ENCODE results near the gene SH3GL1.
A peak's percentile ranks its signal among the peaks of the same experiment; 100 is the strongest.
"Not testable (repeated sequence)": the region's sequence is repeated elsewhere in the genome, so short reads cannot be mapped to it uniquely, and the experiment has no call there.

Gene SH3GL1

GRCh38 chr19:4362831-4363545 lies 37.4 kb downstream of the SH3GL1 start:
- no peak for DNase-seq

GRCh38 chr19:4362101-4362828 lies 38.1 kb downstream of the SH3GL1 start:
- no peak for DNase-seq

- no peak for DNase-seq
Observed at GRCh38 chr19:4361152-4362046, 38.9 kb downstream of the SH3GL1 start.

GRCh38 chr19:4360641-4361151 lies 39.7 kb downstream of the SH3GL1 start:
- DNase-seq = no peak

- no peak for DNase-seq
Observed at GRCh38 chr19:4360081-4360569, 40.2 kb downstream of the SH3GL1 start.

GRCh38 chr19:4359627-4360000 lies 40.7 kb downstream of the SH3GL1 start:
- DNase-seq = no peak

GRCh38 chr19:4358709-4359626 lies 41.4 kb downstream of the SH3GL1 start:
- no peak for DNase-seq

- DNase-seq = no peak
Observed at GRCh38 chr19:4357921-4358326, 42.4 kb downstream of the SH3GL1 start.

GRCh38 chr19:4357095-4357797 lies 43.1 kb downstream of the SH3GL1 start:
- DNase-seq = no peak

GRCh38 chr19:4354897-4355296 lies 45.5 kb downstream of the SH3GL1 start:
- DNase-seq = no peak

GRCh38 chr19:4354282-4354681 lies 46.1 kb downstream of the SH3GL1 start:
- DNase-seq = no peak

- DNase-seq = no peak
Observed at GRCh38 chr19:4352701-4353121, 47.6 kb downstream of the SH3GL1 start.

- no peak for DNase-seq
Observed at GRCh38 chr19:4350726-4351125, 49.6 kb downstream of the SH3GL1 start.

GRCh38 chr19:4350111-4350510 lies 50.2 kb downstream of the SH3GL1 start:
- DNase-seq = no peak

GRCh38 chr19:4349225-4349624 lies 51.1 kb downstream of the SH3GL1 start:
- DNase-seq = not testable (repeated sequence)

- DNase-seq = no peak
Observed at GRCh38 chr19:4347521-4347920, 52.8 kb downstream of the SH3GL1 start.

GRCh38 chr19:4346020-4346383 lies 54.3 kb downstream of the SH3GL1 start:
- no peak for DNase-seq

GRCh38 chr19:4345342-4346019 lies 54.9 kb downstream of the SH3GL1 start:
- no peak for DNase-seq

GRCh38 chr19:4343370-4344307 lies 56.7 kb downstream of the SH3GL1 start, which contains the start of gene MPND:
Gene MPND, plus strand, starts transcription at chr19:4343562. Its CDS starts 32 bp downstream, at chr19:4343594.
- DNase-seq = peak; percentile 66
